ENCODE results near the gene CACNA1A. TPM values are rescaled to one million over a fixed set of nuclear protein-coding genes. Genes with fewer than 3 reads are reported as not detected.

The CACNA1A gene
- total RNA-seq (0.58 TPM), polyA plus RNA-seq (ENCODE audit: insufficient read depth in 1 of 8, insufficient read length in 8 of 8, low replicate concordance in 1 of 8) (1 to 10 TPM; 1.1 to 2.8 (median 1.5) TPM)
- long read RNA-seq, donor 1 = 0 reads
- long read RNA-seq, donor 2 = 0 reads
- long read RNA-seq, donor 3 = 0 reads
- long read RNA-seq, donor 4, partial matches to known transcripts = 0 of 4 reads
- long read RNA-seq, donor 4, other reads (novel, unspliced or antisense) = 0 of 4 reads
- long read RNA-seq, donor 5, partial matches to known transcripts = 0 of 8 reads
- long read RNA-seq, donor 5, other reads (novel, unspliced or antisense) = 6 of 8 reads
- long read RNA-seq, donor 6, partial matches to known transcripts = 6 of 6 reads
- long read RNA-seq, donor 6, other reads (novel, unspliced or antisense) = 0 of 6 reads
- long read RNA-seq, donor 7, partial matches to known transcripts = 0 of 2 reads
- long read RNA-seq, donor 7, other reads (novel, unspliced or antisense) = 0 of 2 reads
- long read RNA-seq, donor 8, partial matches to known transcripts = 0 of 12 reads
- long read RNA-seq, donor 8, other reads (novel, unspliced or antisense) = 0 of 12 reads
- long read RNA-seq, donor 9, partial matches to known transcripts = 7 of 9 reads
- long read RNA-seq, donor 9, other reads (novel, unspliced or antisense) = 0 of 9 reads
- long read RNA-seq, donor 10, partial matches to known transcripts = 0 of 1 reads
- long read RNA-seq, donor 10, other reads (novel, unspliced or antisense) = 0 of 1 reads
- long read RNA-seq, donor 11, partial matches to known transcripts = 0 of 3 reads
- long read RNA-seq, donor 11, other reads (novel, unspliced or antisense) = 0 of 3 reads

DNA sequence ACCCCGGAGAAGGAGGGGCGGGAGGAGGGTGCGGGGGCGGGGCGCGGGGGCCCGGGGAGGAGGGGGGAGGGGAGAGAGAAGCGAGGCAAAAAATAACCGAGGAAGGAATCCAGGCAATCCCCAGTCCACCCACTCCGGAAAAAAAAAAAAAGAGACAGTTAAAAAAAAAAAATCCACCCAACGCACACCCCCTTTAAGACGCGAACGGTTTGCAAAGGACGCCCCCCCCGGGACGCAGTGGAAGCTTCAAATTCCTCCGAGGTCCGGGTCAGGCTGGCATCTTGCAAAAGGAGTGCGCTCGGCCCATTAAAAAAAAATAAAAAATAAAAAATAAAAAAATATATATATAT, at the start of gene CACNA1A:
Gene CACNA1A, minus strand, starts transcription at position 9 of the 350 bp plus-strand sequence. CDS start 255 bp downstream, outside the sequence.
- no peak within 1 kb of the TSS for H3K27ac ChIP-seq (ENCODE audit: low read length)
- H3K4me1 ChIP-seq (ENCODE audit: control insufficient read depth, insufficient read depth, low read length) = peaks cover 2% of the 10 kb centered on the region
- H3K36me3 ChIP-seq (ENCODE audit: control insufficient read depth, insufficient read depth, low read length) = no peaks in the 10 kb centered on the region
- H3K27me3 ChIP-seq (ENCODE audit: control insufficient read depth, insufficient read depth, low read length) = peaks cover 61% of the 10 kb centered on the region
- no peak within 1 kb of the TSS for H3K4me3 ChIP-seq (ENCODE audit: low read length)
- peak; percentile 3 for DNase-seq
- no CpG with 5 or more reads among the region's 21 CpGs for WGBS (ENCODE audit: insufficient coverage)
- H3K9me3 ChIP-seq (replicated peaks; ENCODE audit: control insufficient read depth, low read depth, low read length) = no peaks in the 10 kb centered on the region

DNA sequence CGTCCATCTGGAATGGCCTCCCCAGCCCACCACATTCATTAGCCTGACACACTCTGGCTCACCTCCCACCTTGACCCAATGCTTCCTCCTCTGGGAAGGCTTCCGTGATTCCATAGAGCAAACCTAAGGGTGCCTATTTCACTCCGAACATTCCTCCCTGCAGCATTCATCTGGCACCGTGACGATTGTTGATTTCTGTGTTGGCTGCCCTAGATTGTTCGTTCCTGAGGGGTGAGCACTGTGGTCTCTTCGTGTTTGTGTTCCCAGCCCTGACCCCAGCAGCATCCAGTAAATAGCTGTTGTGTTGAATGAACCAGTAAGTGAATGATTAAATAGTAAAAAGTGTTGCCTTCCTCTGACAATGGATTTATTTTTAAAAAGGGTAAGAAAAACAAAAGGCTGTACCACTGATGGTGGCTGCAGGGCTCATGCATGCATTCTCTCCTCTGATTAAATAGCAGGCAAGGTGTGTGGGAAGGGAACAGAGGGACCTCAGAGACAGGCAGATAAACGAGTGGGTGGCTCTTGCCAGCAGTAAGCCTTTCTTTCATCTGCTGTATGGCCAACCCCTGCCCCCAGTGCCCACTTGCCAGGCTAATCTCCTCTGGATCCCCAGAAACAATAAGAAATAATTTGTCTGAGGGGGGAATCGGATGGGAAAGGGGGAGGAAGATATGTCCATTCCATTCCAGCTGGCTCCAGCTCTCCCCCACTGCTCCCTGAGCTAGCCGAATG, 48.4 kb upstream of the CACNA1A start:
- Histone ChIP-seq H3K27me3 (ENCODE audit: control insufficient read depth, insufficient read depth, low read length) (peaks cover 6% of the 10 kb centered on the region), H3K4me1 (ENCODE audit: control insufficient read depth, insufficient read depth, low read length) (no peaks in the 10 kb centered on the region)

DNA sequence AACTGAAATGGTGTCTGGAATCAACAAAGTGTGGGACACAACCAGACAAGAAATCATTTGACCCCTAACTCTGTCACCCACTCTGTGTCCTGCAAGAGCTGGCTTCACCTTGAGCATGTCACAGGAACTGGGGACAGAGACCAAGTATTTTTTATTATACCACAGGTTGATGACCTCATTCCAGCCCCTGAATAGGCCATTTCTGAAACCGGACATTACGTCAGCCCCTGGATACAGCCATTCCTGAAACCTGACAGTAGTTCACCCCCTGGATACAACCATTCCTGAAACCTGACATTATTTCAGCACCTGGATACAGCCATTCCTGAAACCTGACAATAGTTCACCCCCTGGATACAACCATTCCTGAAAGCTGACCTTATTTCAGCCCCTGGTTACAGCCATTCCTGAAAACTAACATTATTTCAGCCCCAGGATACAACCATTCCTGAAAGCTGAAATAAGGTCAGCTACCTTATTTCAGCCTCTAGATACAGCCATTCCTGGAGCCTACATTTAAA, 47.7 kb upstream of the CACNA1A start:
- H3K27me3 ChIP-seq (ENCODE audit: control insufficient read depth, insufficient read depth, low read length) = peaks cover 6% of the 10 kb centered on the region

More for the DNA sequence above, 48.4 kb upstream of the CACNA1A start:
- Histone ChIP-seq H3K4me3 (ENCODE audit: low read length) (no peak overlapping the region), H3K36me3 (ENCODE audit: control insufficient read depth, insufficient read depth, low read length) (no peaks in the 10 kb centered on the region), H3K27ac (ENCODE audit: low read length) (no peak overlapping the region), H3K9me3 (replicated peaks; ENCODE audit: control insufficient read depth, low read depth, low read length) (no peaks in the 10 kb centered on the region)
- DNase-seq = no peak
- 67% methylated on average over 5 of the region's 10 CpGs for WGBS (ENCODE audit: insufficient coverage)

DNA sequence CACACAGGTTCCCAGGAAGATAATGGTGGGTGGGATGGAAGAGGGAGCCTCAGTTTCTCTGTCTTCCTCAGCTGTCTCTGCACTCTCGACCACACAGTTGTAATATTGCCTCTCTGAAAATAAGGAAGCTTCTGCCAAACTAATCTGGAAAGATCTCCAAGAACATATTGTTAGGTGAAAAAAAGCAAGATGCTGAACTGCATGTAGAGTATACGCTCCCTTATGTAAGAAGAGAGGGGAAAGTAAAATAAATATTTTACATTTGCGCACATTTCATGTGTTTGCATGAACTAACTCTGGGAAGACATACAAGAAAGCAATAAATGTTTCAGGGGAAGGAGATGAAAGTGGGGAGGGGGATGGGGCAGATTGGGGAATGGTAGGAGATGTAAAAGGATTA, 41.9 kb upstream of the CACNA1A start:
- no peak overlapping the region for H3K4me3 ChIP-seq (ENCODE audit: low read length)
- WGBS (ENCODE audit: insufficient coverage) = no CpG with 5 or more reads among the region's 3 CpGs
- DNase-seq = no peak
- H3K27me3 ChIP-seq (ENCODE audit: control insufficient read depth, insufficient read depth, low read length) = no peaks in the 10 kb centered on the region
- H3K9me3 ChIP-seq (replicated peaks; ENCODE audit: control insufficient read depth, low read depth, low read length) = no peaks in the 10 kb centered on the region
- no peak overlapping the region for H3K27ac ChIP-seq (ENCODE audit: low read length)
- no peaks in the 10 kb centered on the region for H3K4me1 ChIP-seq (ENCODE audit: control insufficient read depth, insufficient read depth, low read length)
- no peaks in the 10 kb centered on the region for H3K36me3 ChIP-seq (ENCODE audit: control insufficient read depth, insufficient read depth, low read length)

More for the DNA sequence above, 47.7 kb upstream of the CACNA1A start:
- Histone ChIP-seq H3K4me1 (ENCODE audit: control insufficient read depth, insufficient read depth, low read length) (no peaks in the 10 kb centered on the region), H3K36me3 (ENCODE audit: control insufficient read depth, insufficient read depth, low read length) (no peaks in the 10 kb centered on the region), H3K27ac (ENCODE audit: low read length) (no peak overlapping the region), H3K9me3 (replicated peaks; ENCODE audit: control insufficient read depth, low read depth, low read length) (no peaks in the 10 kb centered on the region), H3K4me3 (ENCODE audit: low read length) (no peak overlapping the region)
- DNase-seq = no peak
- 93% methylated on average over 2 of the region's 2 CpGs for WGBS (ENCODE audit: insufficient coverage)

DNA sequence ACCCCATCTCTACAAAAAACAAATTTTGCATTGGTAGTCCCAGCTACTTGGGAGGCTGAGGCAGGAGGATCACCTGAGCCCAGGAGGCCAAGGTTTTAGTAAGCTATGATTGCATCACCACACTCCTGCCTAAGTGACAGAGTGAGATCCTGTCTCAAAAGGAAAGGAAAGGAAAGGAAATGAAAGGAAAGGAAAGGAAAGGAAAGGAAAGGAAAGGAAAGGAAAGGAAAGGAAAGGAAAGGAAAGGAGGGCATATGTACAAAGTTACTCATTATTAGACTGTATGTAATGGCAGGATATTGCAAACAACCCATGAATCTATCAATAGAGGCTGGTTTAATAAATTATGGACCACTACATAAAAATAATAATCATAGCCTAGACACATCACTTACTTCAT, 40.8 kb upstream of the CACNA1A start:
- no peak for DNase-seq
- Histone ChIP-seq H3K4me3 (ENCODE audit: low read length) (no peak overlapping the region), H3K27me3 (ENCODE audit: control insufficient read depth, insufficient read depth, low read length) (no peaks in the 10 kb centered on the region), H3K4me1 (ENCODE audit: control insufficient read depth, insufficient read depth, low read length) (no peaks in the 10 kb centered on the region), H3K27ac (ENCODE audit: low read length) (no peak overlapping the region), H3K36me3 (ENCODE audit: control insufficient read depth, insufficient read depth, low read length) (no peaks in the 10 kb centered on the region), H3K9me3 (replicated peaks; ENCODE audit: control insufficient read depth, low read depth, low read length) (no peaks in the 10 kb centered on the region)

DNA sequence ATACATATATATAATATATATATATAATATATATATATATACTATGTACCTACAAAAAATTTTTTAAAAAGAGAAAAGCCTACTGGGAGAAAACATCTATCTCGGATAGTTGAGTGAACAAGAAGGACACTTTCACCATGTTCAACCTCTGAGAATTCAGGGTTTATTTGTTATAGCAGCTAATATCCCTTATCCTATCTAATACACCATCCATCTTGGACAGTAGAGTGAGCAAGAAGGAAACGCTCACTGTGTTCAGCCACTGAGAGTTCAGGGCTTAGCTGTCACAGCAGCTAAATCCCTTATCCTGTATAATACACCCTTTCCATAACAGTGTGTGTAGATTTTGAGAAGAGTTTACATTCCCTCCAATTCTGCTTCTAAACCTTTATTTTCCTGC, 38.1 kb upstream of the CACNA1A start:
- DNase-seq = no peak
- H3K27me3 ChIP-seq (ENCODE audit: control insufficient read depth, insufficient read depth, low read length) = no peaks in the 10 kb centered on the region

DNA sequence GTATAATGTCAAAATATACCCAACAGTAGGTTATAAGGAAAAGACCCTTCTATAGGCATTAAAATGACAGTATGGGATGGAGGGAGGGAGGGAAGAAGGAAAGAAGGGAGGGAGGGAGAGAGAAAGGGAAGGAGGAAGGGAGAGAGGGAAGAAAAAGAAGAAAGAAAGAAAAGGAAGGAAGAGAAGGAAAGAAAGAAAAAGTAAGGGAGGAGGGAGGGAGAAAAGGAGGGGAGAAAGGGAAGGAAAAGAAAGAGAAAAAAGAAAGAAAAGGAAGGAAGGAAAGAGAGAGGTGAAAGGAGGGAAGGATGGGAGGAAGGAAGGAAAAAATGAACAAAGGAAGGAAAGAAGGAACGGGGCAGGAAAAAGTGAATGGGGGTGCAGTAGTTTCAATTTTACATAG, 35.3 kb upstream of the CACNA1A start:
- Histone ChIP-seq H3K4me1 (ENCODE audit: control insufficient read depth, insufficient read depth, low read length) (no peaks in the 10 kb centered on the region), H3K27me3 (ENCODE audit: control insufficient read depth, insufficient read depth, low read length) (peaks cover 3% of the 10 kb centered on the region), H3K27ac (ENCODE audit: low read length) (no peak overlapping the region), H3K36me3 (ENCODE audit: control insufficient read depth, insufficient read depth, low read length) (no peaks in the 10 kb centered on the region), H3K4me3 (ENCODE audit: low read length) (no peak overlapping the region), H3K9me3 (replicated peaks; ENCODE audit: control insufficient read depth, low read depth, low read length) (no peaks in the 10 kb centered on the region)
- no peak for DNase-seq
- 80% methylated on average over 1 of the region's 1 CpG for WGBS (ENCODE audit: insufficient coverage)

More for the DNA sequence above, 38.1 kb upstream of the CACNA1A start:
- Histone ChIP-seq H3K27ac (ENCODE audit: low read length) (no peak overlapping the region), H3K4me1 (ENCODE audit: control insufficient read depth, insufficient read depth, low read length) (no peaks in the 10 kb centered on the region), H3K9me3 (replicated peaks; ENCODE audit: control insufficient read depth, low read depth, low read length) (no peaks in the 10 kb centered on the region), H3K36me3 (ENCODE audit: control insufficient read depth, insufficient read depth, low read length) (no peaks in the 10 kb centered on the region), H3K4me3 (ENCODE audit: low read length) (no peak overlapping the region)
- no CpG with 5 or more reads among the region's 2 CpGs for WGBS (ENCODE audit: insufficient coverage)

DNA sequence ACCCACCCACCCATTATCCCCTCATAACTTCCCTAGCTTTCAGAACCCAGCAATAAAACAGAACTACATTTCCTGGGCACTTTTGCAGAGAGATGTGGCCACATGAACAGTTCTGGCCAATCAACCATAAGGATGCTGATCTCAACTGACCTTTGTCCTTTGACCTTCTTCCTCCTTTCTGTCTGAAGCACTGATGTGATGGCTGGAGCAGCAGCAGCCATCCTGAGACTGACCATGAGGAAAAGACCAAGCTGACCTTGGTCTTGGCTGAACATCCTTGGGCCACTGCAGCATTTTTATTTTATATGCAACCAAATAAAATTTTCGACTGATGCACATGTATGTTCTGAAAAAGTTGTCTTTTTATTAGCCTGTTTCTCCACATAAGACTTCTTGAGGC, 33.1 kb upstream of the CACNA1A start:
- WGBS (ENCODE audit: insufficient coverage) = no CpG with 5 or more reads among the region's 1 CpG
- Histone ChIP-seq H3K9me3 (replicated peaks; ENCODE audit: control insufficient read depth, low read depth, low read length) (no peaks in the 10 kb centered on the region), H3K36me3 (ENCODE audit: control insufficient read depth, insufficient read depth, low read length) (no peaks in the 10 kb centered on the region), H3K4me1 (ENCODE audit: control insufficient read depth, insufficient read depth, low read length) (no peaks in the 10 kb centered on the region), H3K27ac (ENCODE audit: low read length) (no peak overlapping the region), H3K27me3 (ENCODE audit: control insufficient read depth, insufficient read depth, low read length) (peaks cover 3% of the 10 kb centered on the region), H3K4me3 (ENCODE audit: low read length) (no peak overlapping the region)
- no peak for DNase-seq

DNA sequence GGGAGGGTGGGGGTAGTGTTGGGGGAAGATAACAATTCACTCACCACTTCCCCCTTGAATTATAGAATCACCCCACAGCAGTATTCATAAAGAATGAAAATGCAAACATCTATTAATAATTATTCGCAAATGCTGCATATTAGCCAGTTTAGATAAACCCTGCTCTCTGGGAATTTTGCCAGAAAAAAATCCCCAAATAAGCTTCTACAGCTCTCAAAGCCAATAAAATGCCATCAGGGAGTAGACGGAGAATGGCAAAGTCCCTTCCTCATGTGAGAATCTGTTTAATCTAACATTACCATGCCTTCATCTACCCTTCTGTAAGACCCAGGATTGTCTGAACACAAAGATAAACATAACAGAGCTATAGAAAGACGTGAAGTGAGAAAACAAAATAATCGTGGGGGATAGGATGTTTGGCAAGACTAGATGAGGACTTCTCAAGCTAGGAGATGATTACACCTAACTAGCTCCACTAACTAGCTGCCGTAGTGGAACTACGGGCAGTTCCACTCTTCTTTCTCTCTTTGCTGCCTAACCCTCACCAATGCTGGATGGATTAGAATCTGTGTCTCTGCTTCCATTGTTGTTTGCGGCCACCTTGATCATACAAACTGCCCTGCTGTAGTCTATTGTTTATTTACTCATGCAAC, 32.4 kb upstream of the CACNA1A start:
- WGBS (ENCODE audit: insufficient coverage) = no CpG with 5 or more reads among the region's 7 CpGs
- H3K27me3 ChIP-seq (ENCODE audit: control insufficient read depth, insufficient read depth, low read length) = peaks cover 3% of the 10 kb centered on the region
- H3K36me3 ChIP-seq (ENCODE audit: control insufficient read depth, insufficient read depth, low read length) = no peaks in the 10 kb centered on the region
- no peaks in the 10 kb centered on the region for H3K4me1 ChIP-seq (ENCODE audit: control insufficient read depth, insufficient read depth, low read length)
- H3K4me3 ChIP-seq (ENCODE audit: low read length) = no peak overlapping the region
- no peaks in the 10 kb centered on the region for H3K9me3 ChIP-seq (replicated peaks; ENCODE audit: control insufficient read depth, low read depth, low read length)
- no peak for DNase-seq
- H3K27ac ChIP-seq (ENCODE audit: low read length) = no peak overlapping the region

All from muscle of leg (tissue), 16 donors.